AG09319 (cell line): ENCODE data around the gene BABAM1.
"Not testable (repeated sequence)": the region's sequence is repeated elsewhere in the genome, so short reads cannot be mapped to it uniquely, and the experiment has no call there.

ENCODE experiments used
- DNase-seq: peaks from one replicate; pipeline ENCODE4 v3.0.0-alpha.2; 2010; ENCODE audit warnings: low read depth; ENCODE audit errors: extremely low read depth
- TF ChIP-seq, protein P1 (sequence below): IDR thresholded peaks from 2 replicates; pipeline ENCODE4 v1.5.1; 2011; ENCODE audit warnings: low read depth, mild to moderate bottlenecking, inconsistent platforms, low read length, moderate library complexity

The BABAM1 gene

DNA sequence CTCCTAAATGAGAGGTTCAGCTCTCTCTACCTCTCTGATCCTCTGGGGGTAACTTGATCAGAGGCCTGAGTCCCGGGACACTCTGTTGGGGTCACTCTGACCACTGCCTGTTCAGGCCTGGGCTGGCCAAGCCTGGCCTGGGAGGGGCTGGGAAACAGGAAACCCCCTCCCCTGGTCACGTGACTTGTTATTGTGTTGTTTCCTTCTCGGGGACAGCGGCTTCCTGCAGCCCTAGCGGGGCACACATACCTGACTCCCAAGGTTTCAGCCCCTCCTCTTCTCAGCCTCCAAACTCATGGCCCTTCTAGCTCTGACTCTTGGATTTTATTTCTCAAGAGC lies 2.6 kb upstream of the BABAM1 start, which contains the start of gene USHBP1:
Gene USHBP1 (minus strand): TSS at position 105 of the 339 bp plus-strand sequence. CDS start 446 bp downstream, outside the sequence.
- no peak for DNase-seq
- TF ChIP-seq, protein P1, sequence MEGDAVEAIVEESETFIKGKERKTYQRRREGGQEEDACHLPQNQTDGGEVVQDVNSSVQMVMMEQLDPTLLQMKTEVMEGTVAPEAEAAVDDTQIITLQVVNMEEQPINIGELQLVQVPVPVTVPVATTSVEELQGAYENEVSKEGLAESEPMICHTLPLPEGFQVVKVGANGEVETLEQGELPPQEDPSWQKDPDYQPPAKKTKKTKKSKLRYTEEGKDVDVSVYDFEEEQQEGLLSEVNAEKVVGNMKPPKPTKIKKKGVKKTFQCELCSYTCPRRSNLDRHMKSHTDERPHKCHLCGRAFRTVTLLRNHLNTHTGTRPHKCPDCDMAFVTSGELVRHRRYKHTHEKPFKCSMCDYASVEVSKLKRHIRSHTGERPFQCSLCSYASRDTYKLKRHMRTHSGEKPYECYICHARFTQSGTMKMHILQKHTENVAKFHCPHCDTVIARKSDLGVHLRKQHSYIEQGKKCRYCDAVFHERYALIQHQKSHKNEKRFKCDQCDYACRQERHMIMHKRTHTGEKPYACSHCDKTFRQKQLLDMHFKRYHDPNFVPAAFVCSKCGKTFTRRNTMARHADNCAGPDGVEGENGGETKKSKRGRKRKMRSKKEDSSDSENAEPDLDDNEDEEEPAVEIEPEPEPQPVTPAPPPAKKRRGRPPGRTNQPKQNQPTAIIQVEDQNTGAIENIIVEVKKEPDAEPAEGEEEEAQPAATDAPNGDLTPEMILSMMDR: no peak

- TF ChIP-seq, protein P1: no peak
- no peak for DNase-seq
These were observed 1.2 kb upstream of the BABAM1 start for GRCh38 chr19:17266026-17266425.

- no peak for DNase-seq
- TF ChIP-seq, protein P1: no peak
These were observed 661 bp upstream of the BABAM1 start for GRCh38 chr19:17266589-17266974.

- no peak for DNase-seq
- TF ChIP-seq, protein P1: no peak
These were observed 1.5 kb downstream of the BABAM1 start for GRCh38 chr19:17268754-17269153.

GRCh38 chr19:17274892-17275291 lies 7.6 kb downstream of the BABAM1 start:
- DNase-seq: not testable (repeated sequence)

- DNase-seq: no peak
- TF ChIP-seq, protein P1: no peak
These were observed 8.4 kb downstream of the BABAM1 start for GRCh38 chr19:17275441-17276175.

GRCh38 chr19:17279436-17279835 lies 12.2 kb downstream of the BABAM1 start:
- TF ChIP-seq, protein P1: no peak
- no peak for DNase-seq
